ENCODE measurements around the gene PHKG2. TPM values are rescaled to one million over a fixed set of nuclear protein-coding genes. Genes with fewer than 3 reads are reported as not detected.
A peak's percentile ranks its signal among the peaks of the same experiment; 100 is the strongest.

PHKG2 gene
- total RNA-seq, 4 donors from 2014 or later = 29.9 to 46.2 (median 33.3) TPM

GRCh38 chr16:30737794-30738648 is 10.2 kb upstream of the PHKG2 start:
- 89 to 90% methylated on average over 25 of the region's 25 CpGs for WGBS, 2 donors
- Histone ChIP-seq H3K27me3 (no peaks in the 10 kb centered on the region), H3K9me3 (no peaks in the 10 kb centered on the region), H3K27ac (no peak overlapping the region), H3K4me3 (no peak overlapping the region), H3K4me1 (peaks cover 0 to 28% (median 6%) of the 10 kb centered on the region in 4 donors), H3K36me3 (peaks cover 16 to 91% (median 50%) of the 10 kb centered on the region in 3 donors)
- no peak for DNase-seq (ENCODE audit: low spot score in 2 of 2)
- TF ChIP-seq CTCF (IDR thresholded peaks at IDR 0.05) = no peak
- no peak for TF ChIP-seq EP300 (IDR thresholded peaks at IDR 0.05)
- TF ChIP-seq POLR2A (IDR thresholded peaks at IDR 0.05) = no peak

GRCh38 chr16:30738984-30739951 is 9.0 kb upstream of the PHKG2 start:
- Histone ChIP-seq H3K27ac (peak overlapping the region; percentile 2 to 85 (median 56)), H3K4me3 (no peak overlapping the region), H3K4me1 (peaks cover 0 to 38% (median 6%) of the 10 kb centered on the region in 4 donors), H3K27me3 (no peaks in the 10 kb centered on the region), H3K36me3 (peaks cover 16 to 91% (median 41%) of the 10 kb centered on the region in 3 donors), H3K9me3 (no peaks in the 10 kb centered on the region)
- DNase-seq (ENCODE audit: low spot score in 2 of 2) = no peak
- TF ChIP-seq POLR2A (IDR thresholded peaks at IDR 0.05) (no peak), EP300 (IDR thresholded peaks at IDR 0.05) (no peak), CTCF (IDR thresholded peaks at IDR 0.05) (no peak)
- 86 to 88% methylated on average over 37 of the region's 37 CpGs for WGBS, 2 donors

- H3K9me3 ChIP-seq = no peaks in the 10 kb centered on the region
- WGBS, 2 donors = 51% methylated on average over 8 of the region's 8 CpGs
- H3K4me3 ChIP-seq = peak overlapping the region in 1 of 4 donors; percentile 33
- TF ChIP-seq EP300 (IDR thresholded peaks at IDR 0.05) (peak in 1 of 2 donors; percentile 48), POLR2A (IDR thresholded peaks at IDR 0.05) (no peak)
- peak overlapping the region; percentile 42 to 85 (median 68) for H3K27ac ChIP-seq
- no peaks in the 10 kb centered on the region for H3K27me3 ChIP-seq
- H3K36me3 ChIP-seq = peaks cover 16 to 91% (median 42%) of the 10 kb centered on the region in 3 donors
- DNase-seq (ENCODE audit: low spot score in 2 of 2) = peak; percentile 78 to 88
- H3K4me1 ChIP-seq = peaks cover 0 to 38% (median 6%) of the 10 kb centered on the region in 4 donors
Observed at GRCh38 chr16:30740364-30741251, 7.6 kb upstream of the PHKG2 start.

GRCh38 chr16:30741461-30741914 is 6.7 kb upstream of the PHKG2 start:
- Histone ChIP-seq H3K4me3 (peak overlapping the region in 1 of 4 donors; percentile 33), H3K4me1 (peaks cover 0 to 38% (median 6%) of the 10 kb centered on the region in 4 donors), H3K36me3 (peaks cover 12 to 82% (median 36%) of the 10 kb centered on the region in 3 donors), H3K27me3 (no peaks in the 10 kb centered on the region), H3K27ac (peak overlapping the region; percentile 42 to 85 (median 68)), H3K9me3 (no peaks in the 10 kb centered on the region)
- no peak for DNase-seq (ENCODE audit: low spot score in 2 of 2)
- WGBS, 2 donors = 87 to 100% methylated on average over 3 to 6 of the region's 6 CpGs
- TF ChIP-seq CTCF (IDR thresholded peaks at IDR 0.05) = no peak
- no peak for TF ChIP-seq POLR2A (IDR thresholded peaks at IDR 0.05)
- no peak for TF ChIP-seq EP300 (IDR thresholded peaks at IDR 0.05)
